DND-41 (cell line): Measurements from ENCODE around the gene MSH5.

Experiments
- CTCF ChIP-seq: IDR thresholded peaks from 2 replicates; pipeline ENCODE4 v1.5.1; 2012; ENCODE audit warnings: borderline replicate concordance, low read length, moderate library complexity, mild to moderate bottlenecking; ENCODE audit not compliant: poor library complexity, severe bottlenecking; ENCODE audit errors: extremely low read depth
- EZH2 ChIP-seq: IDR thresholded peaks from 3 replicates; pipeline ENCODE4 v1.6.1; 2012; ENCODE audit warnings: borderline replicate concordance, low read depth, mild to moderate bottlenecking, moderate library complexity, low read length, inconsistent platforms; ENCODE audit not compliant: severe bottlenecking

GRCh38 chr6:31692886-31693285 lies 46.9 kb upstream of the MSH5 start:
- no peak for TF ChIP-seq EZH2
- TF ChIP-seq CTCF, result no peak
